HCT116 (cell line): ENCODE measurements around the gene ZNF541. TPM values are rescaled to one million over a fixed set of nuclear protein-coding genes. Genes with fewer than 3 reads are reported as not detected.

Source experiments
- ATAC-seq: fragments of 200-7000 bp; cut with Tn5 transposase; 2 replicates; pipeline ENCODE4 v1.9.1; 2020; ENCODE audit warnings: mild to moderate bottlenecking, moderate library complexity
- BruUV-seq: library from RNA; stranded (reverse); fragments of 400-500 nt; replicated peaks from 2 replicates; lab custom pipeline; 2021; lab: Mats Ljungman, UMichigan
- CTCF ChIA-PET: fragments of 300-600 bp; sonication (Branson Sonifier 250); formaldehyde crosslinking; loops from one replicate; lab custom pipeline; 2021; ENCODE audit warnings: antibody characterized with exemption; lab: Charles Lee
- POLR2A ChIA-PET: fragments of 300-600, 350-600 bp; sonication (Branson Sonifier 250); formaldehyde crosslinking; loops from one replicate; lab custom pipeline; 2021; ENCODE audit warnings: antibody characterized with exemption; lab: Charles Lee
- RAD21 ChIA-PET, 2 experiments: fragments of 300-600 bp; sonication (Branson Sonifier 250); formaldehyde crosslinking; loops; one replicate each; lab custom pipeline; 2023; ENCODE audit warnings: low total read pairs in 2 of 2; ENCODE audit not compliant: uncharacterized antibody in 2 of 2, unreplicated experiment in 2 of 2, low non-redundant PET in 1 of 2; lab: Charles Lee
- DNase-seq: peaks from one replicate; pipeline ENCODE4 v3.0.0-alpha.2; 2010; ENCODE audit warnings: low read depth, low spot score
- H2AFZ ChIP-seq: fragments of 200-600 bp; shearing (Covaris generic), sonication (generic); 2 replicates; pipeline ENCODE4 v1.6.1; 2017; ENCODE audit warnings: low read depth, mixed run types, mixed read lengths, antibody characterized with exemption, low read length; ENCODE audit not compliant: poor library complexity, severe bottlenecking
- H3K27ac ChIP-seq: 2 replicates; pipeline ENCODE4 v1.5.1; 2012; ENCODE audit warnings: low read depth, low read length
- H3K27me3 ChIP-seq: fragments of 200-600 bp; sonication (generic); 2 replicates; pipeline ENCODE4 v1.6.1; 2016; ENCODE audit warnings: mixed run types, low read length, mixed read lengths; ENCODE audit not compliant: insufficient read depth
- H3K36me3 ChIP-seq, 2 experiments: fragments of 200-500 bp in 1 of 2; fragments of 200-600 bp in 1 of 2; sonication (Bioruptor generic) in 1 of 2; sonication (generic) in 1 of 2; 2 replicates each; pipeline versions ENCODE4 v1.5.1 to v1.6.1; 2014 to 2016; ENCODE audit warnings: low read length in 2 of 2, inconsistent platforms in 1 of 2, mixed read lengths in 1 of 2, mixed run types in 1 of 2; ENCODE audit not compliant: insufficient read depth in 2 of 2, control insufficient read depth in 1 of 2
- H3K4me1 ChIP-seq, 2 experiments: fragments of 200-600 bp in 1 of 2; sonication (generic) in 1 of 2; 2 replicates each; pipeline versions ENCODE4 v1.5.1 to v1.6.1; 2012 to 2017; ENCODE audit warnings: low read length in 2 of 2, inconsistent platforms in 1 of 2, mild to moderate bottlenecking in 1 of 2, mixed read lengths in 1 of 2, mixed run types in 1 of 2, moderate library complexity in 1 of 2; ENCODE audit not compliant: insufficient read depth in 2 of 2, control insufficient read depth in 1 of 2
- H3K4me2 ChIP-seq: fragments of 200-600 bp; sonication (generic); 2 replicates; pipeline ENCODE4 v1.6.1; 2017; ENCODE audit warnings: mixed run types, low read length, mixed read lengths
- H3K4me3 ChIP-seq, 2 experiments: fragments of 200-600 bp in 1 of 2; sonication (generic) in 1 of 2; replicated peaks in 1 of 2; 2 replicates each; pipeline ENCODE4 v1.5.1; 2011 to 2016; ENCODE audit warnings: low read length in 2 of 2, control low read depth in 1 of 2, low read depth in 1 of 2, mild to moderate bottlenecking in 1 of 2, mixed read lengths in 1 of 2, mixed run types in 1 of 2
- H3K79me2 ChIP-seq: fragments of 200-600 bp; sonication (generic); 2 replicates; pipeline ENCODE4 v1.6.1; 2017; ENCODE audit warnings: mild to moderate bottlenecking, mixed run types, low read length, moderate library complexity, mixed read lengths; ENCODE audit not compliant: insufficient read depth
- H3K9ac ChIP-seq: fragments of 200-600 bp; sonication (generic); 2 replicates; pipeline ENCODE4 v1.6.1; 2016; ENCODE audit warnings: low read length, mixed read lengths
- H3K9me2 ChIP-seq: fragments of 200-600 bp; sonication (generic), shearing (Covaris generic); 2 replicates; pipeline ENCODE4 v1.6.1; 2017; ENCODE audit warnings: mixed run types, mild to moderate bottlenecking, moderate library complexity; ENCODE audit not compliant: insufficient read depth
- H3K9me3 ChIP-seq, 2 experiments: fragments of 200-500 bp in 1 of 2; fragments of 200-600 bp in 1 of 2; sonication (Bioruptor generic) in 1 of 2; sonication (generic) in 1 of 2; 2 replicates each; pipeline ENCODE4 v1.6.1; 2014 to 2017; ENCODE audit warnings: low read length in 2 of 2, mixed read lengths in 2 of 2, inconsistent platforms in 1 of 2, low read depth in 1 of 2, mild to moderate bottlenecking in 1 of 2, mixed run types in 1 of 2, moderate library complexity in 1 of 2; ENCODE audit not compliant: control insufficient read depth in 1 of 2, insufficient read depth in 1 of 2
- H4K20me1 ChIP-seq: fragments of 200-600 bp; sonication (generic), shearing (Covaris generic); 2 replicates; pipeline ENCODE4 v1.6.1; 2017; ENCODE audit warnings: mixed run types, mild to moderate bottlenecking, moderate library complexity; ENCODE audit not compliant: insufficient read depth
- CEBPB ChIP-seq: IDR thresholded peaks from 2 replicates; pipeline ENCODE4 v1.6.1; 2012; ENCODE audit warnings: low read depth
- EGR1 ChIP-seq: IDR thresholded peaks from 2 replicates; pipeline ENCODE4 v1.6.1; 2012; ENCODE audit warnings: low read depth
- ELF1 ChIP-seq: IDR thresholded peaks from 2 replicates; pipeline ENCODE4 v1.6.1; 2012; ENCODE audit warnings: low read depth, borderline replicate concordance
- EZH2phosphoT487 ChIP-seq: fragments of 200-600 bp; IDR thresholded peaks from 2 replicates; pipeline ENCODE4 v1.6.1; 2018; ENCODE audit warnings: antibody characterized with exemption, borderline replicate concordance
- POLR2A ChIP-seq: IDR thresholded peaks from 2 replicates; pipeline ENCODE4 v1.7.0; 2011; ENCODE audit warnings: borderline replicate concordance; ENCODE audit not compliant: insufficient read depth, insufficient read length; ENCODE audit errors: extremely low read depth
- SP1 ChIP-seq: IDR thresholded peaks from 2 replicates; pipeline ENCODE4 v1.6.1; 2012; ENCODE audit warnings: low read depth
- SRF ChIP-seq: IDR thresholded peaks from 2 replicates; pipeline ENCODE4 v1.6.1; 2012; ENCODE audit warnings: low read depth
- TCF7L2 ChIP-seq: IDR thresholded peaks from 2 replicates; pipeline ENCODE4 v1.7.0; 2011; ENCODE audit warnings: borderline replicate concordance, inconsistent platforms; ENCODE audit not compliant: insufficient read depth, insufficient read length; ENCODE audit errors: extremely low read depth
- YY1 ChIP-seq: IDR thresholded peaks from 2 replicates; pipeline ENCODE4 v1.6.1; 2011; ENCODE audit warnings: low read length, low read depth, moderate library complexity, mild to moderate bottlenecking; ENCODE audit not compliant: insufficient replicate concordance; ENCODE audit errors: extremely low read depth
- ZFX ChIP-seq: fragments of 450-650 bp; IDR thresholded peaks from 2 replicates; pipeline ENCODE4 v1.6.1; 2017
- intact Hi-C: fragments of 100-400 bp; cut with micrococcal nuclease; formaldehyde crosslinking; loops from 2 replicates; pipeline ENCODE4 v1.10.0; 2022
- total RNA-seq: library from RNA; stranded (reverse); gene quantifications from one replicate; pipeline ENCODE4 v1.2.1, GENCODE V29; 2021; ENCODE audit not compliant: unreplicated experiment
- TF ChIP-seq, protein P1 (sequence below): IDR thresholded peaks from 2 replicates; pipeline ENCODE4 v1.6.1; 2011; ENCODE audit warnings: mild to moderate bottlenecking, low read length, moderate library complexity; ENCODE audit not compliant: insufficient replicate concordance; ENCODE audit errors: extremely low read depth
- TF ChIP-seq, protein P2 (sequence below): IDR thresholded peaks from 2 replicates; pipeline ENCODE4 v1.6.1; 2012
- TF ChIP-seq, protein P3 (sequence below): IDR thresholded peaks from 2 replicates; pipeline ENCODE4 v1.6.1; 2012; ENCODE audit warnings: low read depth

ZNF541 gene
- total RNA-seq, 1 experiment from 2014 or later, result not detected

DNA sequence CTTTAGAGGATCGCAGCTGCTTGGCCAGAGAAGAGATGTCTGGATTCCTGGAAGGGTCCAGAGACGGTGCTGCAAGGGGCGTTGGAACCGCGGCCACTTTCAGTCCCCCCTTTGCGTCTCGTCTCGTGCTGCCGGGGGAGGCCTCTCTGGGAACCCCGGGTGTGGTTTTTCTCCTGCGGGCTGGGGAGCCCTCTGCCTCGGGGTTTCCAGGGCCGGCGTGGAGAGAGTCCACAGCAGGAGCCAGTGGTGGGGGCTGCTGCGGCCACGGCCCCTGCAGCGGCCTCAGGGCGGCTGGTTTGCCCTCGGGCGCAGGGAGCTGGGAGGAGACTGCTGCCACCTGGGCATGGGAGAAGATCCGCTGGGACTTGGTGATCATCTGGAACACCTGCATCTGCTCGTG lies 28.5 kb downstream of the ZNF541 start:
- H2AFZ ChIP-seq, result no peak overlapping the region
- ATAC-seq, result no peak
- no peaks in the 10 kb centered on the region for H3K36me3 ChIP-seq
- RAD21 ChIA-PET, result no interaction called here
- intact Hi-C loops, result no loop called here
- H3K79me2 ChIP-seq, result no peaks in the 10 kb centered on the region
- H3K4me3 ChIP-seq, result no peak overlapping the region
- TF ChIP-seq, protein P1, sequence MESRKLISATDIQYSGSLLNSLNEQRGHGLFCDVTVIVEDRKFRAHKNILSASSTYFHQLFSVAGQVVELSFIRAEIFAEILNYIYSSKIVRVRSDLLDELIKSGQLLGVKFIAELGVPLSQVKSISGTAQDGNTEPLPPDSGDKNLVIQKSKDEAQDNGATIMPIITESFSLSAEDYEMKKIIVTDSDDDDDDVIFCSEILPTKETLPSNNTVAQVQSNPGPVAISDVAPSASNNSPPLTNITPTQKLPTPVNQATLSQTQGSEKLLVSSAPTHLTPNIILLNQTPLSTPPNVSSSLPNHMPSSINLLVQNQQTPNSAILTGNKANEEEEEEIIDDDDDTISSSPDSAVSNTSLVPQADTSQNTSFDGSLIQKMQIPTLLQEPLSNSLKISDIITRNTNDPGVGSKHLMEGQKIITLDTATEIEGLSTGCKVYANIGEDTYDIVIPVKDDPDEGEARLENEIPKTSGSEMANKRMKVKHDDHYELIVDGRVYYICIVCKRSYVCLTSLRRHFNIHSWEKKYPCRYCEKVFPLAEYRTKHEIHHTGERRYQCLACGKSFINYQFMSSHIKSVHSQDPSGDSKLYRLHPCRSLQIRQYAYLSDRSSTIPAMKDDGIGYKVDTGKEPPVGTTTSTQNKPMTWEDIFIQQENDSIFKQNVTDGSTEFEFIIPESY, result no peak
- TF ChIP-seq EGR1 (no peak), ZFX (no peak), SRF (no peak), EZH2phosphoT487 (no peak), CEBPB (no peak)
- TF ChIP-seq, protein P2, sequence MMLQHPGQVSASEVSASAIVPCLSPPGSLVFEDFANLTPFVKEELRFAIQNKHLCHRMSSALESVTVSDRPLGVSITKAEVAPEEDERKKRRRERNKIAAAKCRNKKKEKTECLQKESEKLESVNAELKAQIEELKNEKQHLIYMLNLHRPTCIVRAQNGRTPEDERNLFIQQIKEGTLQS, result no peak
- no peak overlapping the region for H3K27ac ChIP-seq
- no peaks in the 10 kb centered on the region for H3K4me1 ChIP-seq
- CTCF ChIA-PET, result interaction anchor here (1.8 kb wide), 1 partner anchor 108 kb away, joined by 4 read pairs; no protein-coding TSS in a partner anchor
- H3K4me2 ChIP-seq, result no peak overlapping the region
- no peak for DNase-seq
- BruUV-seq, result no TSS peak
- POLR2A ChIA-PET, result no interaction called here
- H3K27me3 ChIP-seq, result no peaks in the 10 kb centered on the region
- H3K9me2 ChIP-seq, result no peaks in the 10 kb centered on the region
- H3K9ac ChIP-seq, result no peak overlapping the region
- no peaks in the 10 kb centered on the region for H4K20me1 ChIP-seq
- H3K9me3 ChIP-seq, result no peaks in the 10 kb centered on the region

DNA sequence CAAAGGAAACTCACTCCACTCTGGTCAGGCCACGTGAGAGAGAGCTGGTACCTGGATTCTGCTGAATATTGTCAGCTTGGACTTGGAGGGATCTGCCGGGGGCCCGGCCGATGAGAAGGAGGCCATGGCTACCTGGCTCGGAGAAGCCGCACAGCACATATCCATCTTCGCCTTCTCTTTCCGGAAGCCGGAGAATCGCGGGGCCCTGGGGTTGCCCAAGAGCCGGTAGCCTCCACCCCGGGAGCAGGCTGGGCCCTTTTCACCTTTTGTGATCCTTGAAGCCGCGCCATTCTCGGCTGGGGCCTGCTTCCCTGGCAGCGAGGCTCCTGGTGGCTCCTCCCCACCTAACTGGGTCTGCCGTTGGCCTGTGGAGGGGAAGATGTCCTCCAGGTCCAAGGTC lies 28.9 kb downstream of the ZNF541 start:
- intact Hi-C loops, result no loop called here
- BruUV-seq, result no TSS peak
- H3K27ac ChIP-seq, result no peak overlapping the region
- POLR2A ChIA-PET, result no interaction called here
- no peaks in the 10 kb centered on the region for H3K36me3 ChIP-seq
- ATAC-seq (no peak), DNase-seq (no peak)
- no peaks in the 10 kb centered on the region for H3K9me3 ChIP-seq
- H3K9me2 ChIP-seq, result no peaks in the 10 kb centered on the region
- H3K4me3 ChIP-seq, result no peak overlapping the region
- H4K20me1 ChIP-seq, result no peaks in the 10 kb centered on the region
- RAD21 ChIA-PET, result no interaction called here
- CTCF ChIA-PET, result interaction anchor here (1.8 kb wide), 1 partner anchor 107 kb away, joined by 4 read pairs; no protein-coding TSS in a partner anchor
- no peak overlapping the region for H3K9ac ChIP-seq
- H3K79me2 ChIP-seq, result no peaks in the 10 kb centered on the region
- no peaks in the 10 kb centered on the region for H3K4me1 ChIP-seq
- no peak overlapping the region for H2AFZ ChIP-seq
- no peak overlapping the region for H3K4me2 ChIP-seq
- H3K27me3 ChIP-seq, result no peaks in the 10 kb centered on the region
- TF ChIP-seq, protein P1, result no peak
- TF ChIP-seq SP1, result no peak
- TF ChIP-seq ELF1, result no peak
- no peak for TF ChIP-seq TCF7L2
- TF ChIP-seq, protein P3, sequence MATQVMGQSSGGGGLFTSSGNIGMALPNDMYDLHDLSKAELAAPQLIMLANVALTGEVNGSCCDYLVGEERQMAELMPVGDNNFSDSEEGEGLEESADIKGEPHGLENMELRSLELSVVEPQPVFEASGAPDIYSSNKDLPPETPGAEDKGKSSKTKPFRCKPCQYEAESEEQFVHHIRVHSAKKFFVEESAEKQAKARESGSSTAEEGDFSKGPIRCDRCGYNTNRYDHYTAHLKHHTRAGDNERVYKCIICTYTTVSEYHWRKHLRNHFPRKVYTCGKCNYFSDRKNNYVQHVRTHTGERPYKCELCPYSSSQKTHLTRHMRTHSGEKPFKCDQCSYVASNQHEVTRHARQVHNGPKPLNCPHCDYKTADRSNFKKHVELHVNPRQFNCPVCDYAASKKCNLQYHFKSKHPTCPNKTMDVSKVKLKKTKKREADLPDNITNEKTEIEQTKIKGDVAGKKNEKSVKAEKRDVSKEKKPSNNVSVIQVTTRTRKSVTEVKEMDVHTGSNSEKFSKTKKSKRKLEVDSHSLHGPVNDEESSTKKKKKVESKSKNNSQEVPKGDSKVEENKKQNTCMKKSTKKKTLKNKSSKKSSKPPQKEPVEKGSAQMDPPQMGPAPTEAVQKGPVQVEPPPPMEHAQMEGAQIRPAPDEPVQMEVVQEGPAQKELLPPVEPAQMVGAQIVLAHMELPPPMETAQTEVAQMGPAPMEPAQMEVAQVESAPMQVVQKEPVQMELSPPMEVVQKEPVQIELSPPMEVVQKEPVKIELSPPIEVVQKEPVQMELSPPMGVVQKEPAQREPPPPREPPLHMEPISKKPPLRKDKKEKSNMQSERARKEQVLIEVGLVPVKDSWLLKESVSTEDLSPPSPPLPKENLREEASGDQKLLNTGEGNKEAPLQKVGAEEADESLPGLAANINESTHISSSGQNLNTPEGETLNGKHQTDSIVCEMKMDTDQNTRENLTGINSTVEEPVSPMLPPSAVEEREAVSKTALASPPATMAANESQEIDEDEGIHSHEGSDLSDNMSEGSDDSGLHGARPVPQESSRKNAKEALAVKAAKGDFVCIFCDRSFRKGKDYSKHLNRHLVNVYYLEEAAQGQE, result no peak
- no peak for TF ChIP-seq EGR1
- no peak for TF ChIP-seq YY1
- no peak for TF ChIP-seq SRF
- no peak for TF ChIP-seq POLR2A
